Stimulated activated effector memory CD8-positive, alpha-beta T cell treated with anti-CD3 and anti-CD28 coated beads, Interleukin-12 subunit alpha, Interleukin-12 subunit beta, amount 100 ng/mL, for 72 hours (primary cell): Measurements from ENCODE around the gene ZNF256.
A peak's percentile ranks its signal among the peaks of the same experiment; 100 is the strongest.

Experiments
- ATAC-seq: fragments of 150-1000 bp; cut with Tn5 transposase; 2 replicates; pipeline ENCODE4 v1.10.0; 2021
- DNase-seq, 2 donors: peaks; one replicate each; pipeline ENCODE4 v3.0.0; 2021 to 2022; ENCODE audit warnings: low spot score in 2 of 2
- H3K27ac Mint-ChIP-seq: one replicate; pipeline ENCODE4 v1.8.0; 2022; ENCODE audit warnings: mild to moderate bottlenecking, mixed read lengths
- H3K36me3 Mint-ChIP-seq: one replicate; pipeline ENCODE4 v1.8.0; 2022; ENCODE audit warnings: mild to moderate bottlenecking, mixed read lengths
- H3K4me1 Mint-ChIP-seq: one replicate; pipeline ENCODE4 v1.8.0; 2022; ENCODE audit warnings: mixed read lengths
- H3K4me3 Mint-ChIP-seq: one replicate; pipeline ENCODE4 v1.8.0; 2022; ENCODE audit warnings: mild to moderate bottlenecking, mixed read lengths
- H3K9me3 Mint-ChIP-seq: one replicate; pipeline ENCODE4 v1.8.0; 2022; ENCODE audit warnings: mixed read lengths

Gene ZNF256

GRCh38 chr19:57916168-57916995 is 31.1 kb downstream of the ZNF256 start, which contains the start of gene ZNF417:
ZNF417 (minus strand) TSS chr19:57916592; CDS start chr19:57916411, 181 bp downstream.
- Mint-ChIP-seq H3K27ac (peak within 1 kb of the TSS; percentile 95), H3K9me3 (peaks cover 17% of the 10 kb centered on the region), H3K36me3 (peaks cover 29% of the 10 kb centered on the region)

GRCh38 chr19:57914531-57914930 is 33.0 kb downstream of the ZNF256 start:
- ATAC-seq (no peak), DNase-seq (no peak)
- Mint-ChIP-seq H3K27ac (no peak overlapping the region), H3K4me3 (peak overlapping the region; percentile 92), H3K36me3 (peaks cover 46% of the 10 kb centered on the region), H3K4me1 (peaks cover 29% of the 10 kb centered on the region), H3K9me3 (peaks cover 21% of the 10 kb centered on the region)

More at GRCh38 chr19:57916168-57916995, 31.1 kb downstream of the ZNF256 start, which contains the start of gene ZNF417:
- H3K4me3 Mint-ChIP-seq = peak within 1 kb of the TSS; percentile 92
- DNase-seq (peak; percentile 56 to 87), ATAC-seq (peak; percentile 99)
- H3K4me1 Mint-ChIP-seq = peaks cover 29% of the 10 kb centered on the region

- Mint-ChIP-seq H3K27ac (no peak overlapping the region), H3K36me3 (peaks cover 35% of the 10 kb centered on the region), H3K4me1 (no peaks in the 10 kb centered on the region), H3K9me3 (peaks cover 20% of the 10 kb centered on the region), H3K4me3 (no peak overlapping the region)
- ATAC-seq (no peak), DNase-seq (no peak)
These were observed 40.1 kb downstream of the ZNF256 start for GRCh38 chr19:57907394-57907793.

- H3K4me3 Mint-ChIP-seq = no peak overlapping the region
- H3K36me3 Mint-ChIP-seq = peaks cover 17% of the 10 kb centered on the region
- H3K9me3 Mint-ChIP-seq = peaks cover 15% of the 10 kb centered on the region
- H3K27ac Mint-ChIP-seq = no peak overlapping the region
- ATAC-seq (no peak), DNase-seq (no peak)
- no peaks in the 10 kb centered on the region for H3K4me1 Mint-ChIP-seq
These were observed 42.2 kb downstream of the ZNF256 start for GRCh38 chr19:57905258-57905657.

GRCh38 chr19:57903618-57904184 is 43.8 kb downstream of the ZNF256 start:
- DNase-seq (no peak), ATAC-seq (no peak)
- Mint-ChIP-seq H3K4me3 (no peak overlapping the region), H3K4me1 (no peaks in the 10 kb centered on the region), H3K27ac (no peak overlapping the region), H3K36me3 (peaks cover 12% of the 10 kb centered on the region), H3K9me3 (peaks cover 15% of the 10 kb centered on the region)

GRCh38 chr19:57900311-57900710 is 47.2 kb downstream of the ZNF256 start:
- H3K9me3 Mint-ChIP-seq = peaks cover 8% of the 10 kb centered on the region
- no peak overlapping the region for H3K27ac Mint-ChIP-seq
- H3K4me3 Mint-ChIP-seq = no peak overlapping the region
- H3K36me3 Mint-ChIP-seq = peaks cover 5% of the 10 kb centered on the region
- DNase-seq (no peak), ATAC-seq (no peak)
- no peaks in the 10 kb centered on the region for H3K4me1 Mint-ChIP-seq
